HUDEP-2 (cell line): Measurements from ENCODE around the gene ENKD1.
"Not testable (repeated sequence)": the region's sequence is repeated elsewhere in the genome, so short reads cannot be mapped to it uniquely, and the experiment has no call there.

ENCODE experiments used
- DNase-seq, 76 experiments: peaks; one replicate each; lab custom pipeline; 2025; ENCODE audit not compliant: unreplicated experiment in 76 of 76; lab: John Stamatoyannopoulos, UW

Gene ENKD1

DNA sequence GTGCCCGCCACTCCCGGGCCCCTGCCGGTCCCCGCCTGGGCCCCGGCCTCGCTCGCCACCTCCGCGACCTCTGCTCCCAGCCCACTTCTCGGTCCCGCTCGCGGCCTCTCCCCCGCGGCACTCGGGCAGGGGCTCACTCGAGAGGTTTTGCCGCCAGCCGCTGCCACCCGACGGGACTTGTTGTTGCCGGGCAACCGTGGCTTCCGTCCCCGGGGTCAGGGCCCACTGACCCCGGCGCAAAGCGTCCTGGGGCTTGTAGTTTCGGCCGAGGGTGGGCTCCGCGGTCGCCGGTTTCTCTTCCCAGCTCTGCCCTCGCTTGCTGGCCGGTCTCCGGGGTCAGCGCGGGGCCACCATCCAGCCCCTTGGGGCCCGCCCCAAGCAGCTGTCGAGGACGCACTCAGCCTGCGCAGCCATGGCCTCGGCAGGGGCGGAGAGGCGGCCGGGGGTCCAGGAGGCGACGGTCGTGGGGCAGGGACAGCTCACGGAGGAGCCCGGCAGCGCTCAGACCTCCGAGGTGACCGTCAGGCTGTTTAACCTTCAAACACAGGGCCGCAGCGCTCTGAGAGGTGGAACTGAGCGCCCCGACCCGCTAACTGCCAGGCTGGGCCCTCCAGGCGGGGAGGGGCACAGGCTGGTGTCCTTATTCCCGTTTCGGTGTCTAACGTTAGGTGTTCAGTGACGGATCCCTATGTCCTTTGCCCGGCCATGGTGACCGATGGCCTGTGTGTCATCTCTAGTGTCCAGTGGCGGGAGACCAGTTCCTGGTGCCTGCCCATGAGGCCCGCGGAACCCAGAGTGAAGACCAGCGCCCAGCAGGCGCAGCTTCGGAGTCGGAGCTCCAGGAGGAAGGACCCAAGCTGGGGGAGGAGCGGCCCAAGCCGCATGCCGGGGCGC is at the start of gene ENKD1, which contains the start of gene C16orf86:
Gene ENKD1, minus strand, starts transcription at position 192 of the 894 bp plus-strand sequence. CDS start 308 bp downstream, outside the sequence.
Gene C16orf86, plus strand, starts transcription at position 256 of the 894 bp plus-strand sequence. Its CDS starts 157 bp downstream, at position 413.
- peak in 72 of 76 experiments; percentile 20 to 84 (median 68) for DNase-seq

DNA sequence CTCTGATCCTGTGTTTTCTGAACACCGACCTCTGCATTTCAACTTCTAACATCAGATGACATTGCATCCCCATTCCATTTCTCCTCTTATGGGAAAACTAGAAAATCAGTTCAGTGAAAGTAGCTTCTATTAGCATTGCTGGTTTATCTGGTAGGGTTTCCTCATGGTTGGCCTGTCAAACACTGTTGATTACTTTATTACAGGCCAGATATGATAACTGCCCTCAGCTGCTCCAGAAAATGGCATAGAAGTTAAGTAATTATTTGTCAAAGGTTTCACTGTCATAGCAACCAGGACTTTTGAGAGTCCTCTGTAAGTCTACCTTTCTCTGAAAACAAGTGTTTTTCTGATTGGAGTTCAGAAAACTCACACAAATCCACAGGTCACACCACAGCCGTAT is 49.5 kb upstream of the ENKD1 start:
- no peak for DNase-seq

- no peak for DNase-seq
Observed at GRCh38 chr16:67714522-67714921, 48.0 kb upstream of the ENKD1 start.

DNA sequence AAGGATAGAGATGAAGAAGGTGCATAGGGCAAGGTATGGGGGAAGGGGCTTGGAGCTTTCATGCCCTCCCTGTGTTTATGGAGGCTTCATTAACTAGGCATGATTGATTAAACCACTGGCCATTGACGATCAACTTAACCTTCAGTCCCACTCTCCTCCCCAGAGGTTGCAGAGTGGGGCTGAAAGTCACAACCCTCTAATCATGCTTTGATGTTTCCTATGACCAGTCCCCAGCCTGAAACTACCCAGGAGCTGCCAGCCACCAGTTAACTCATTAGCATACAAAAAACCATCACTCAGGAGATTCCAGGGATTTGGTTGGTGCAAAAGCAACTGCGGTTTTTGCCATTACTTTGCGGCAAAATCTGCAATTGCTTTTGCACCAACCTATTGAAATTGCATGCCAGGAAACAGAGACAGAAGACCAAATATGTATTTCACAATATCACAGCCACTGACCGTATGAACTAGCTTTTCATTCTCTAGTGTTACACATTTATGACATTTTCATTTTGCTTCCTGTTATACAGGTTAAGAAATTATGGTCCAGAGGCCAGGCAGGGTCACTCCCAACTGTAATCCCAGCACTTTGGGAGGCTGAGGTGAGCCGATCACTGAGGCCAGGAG is 47.2 kb upstream of the ENKD1 start:
- DNase-seq, result no peak

GRCh38 chr16:67710607-67711006 is 44.1 kb upstream of the ENKD1 start:
- no peak for DNase-seq

- DNase-seq, result no peak
Observed at GRCh38 chr16:67709050-67709449, 42.5 kb upstream of the ENKD1 start.

GRCh38 chr16:67708368-67708771 is 41.8 kb upstream of the ENKD1 start:
- no peak for DNase-seq

GRCh38 chr16:67707790-67708189 is 41.2 kb upstream of the ENKD1 start:
- no peak for DNase-seq

- DNase-seq, result no peak
Observed at GRCh38 chr16:67707210-67707609, 40.7 kb upstream of the ENKD1 start.

DNA sequence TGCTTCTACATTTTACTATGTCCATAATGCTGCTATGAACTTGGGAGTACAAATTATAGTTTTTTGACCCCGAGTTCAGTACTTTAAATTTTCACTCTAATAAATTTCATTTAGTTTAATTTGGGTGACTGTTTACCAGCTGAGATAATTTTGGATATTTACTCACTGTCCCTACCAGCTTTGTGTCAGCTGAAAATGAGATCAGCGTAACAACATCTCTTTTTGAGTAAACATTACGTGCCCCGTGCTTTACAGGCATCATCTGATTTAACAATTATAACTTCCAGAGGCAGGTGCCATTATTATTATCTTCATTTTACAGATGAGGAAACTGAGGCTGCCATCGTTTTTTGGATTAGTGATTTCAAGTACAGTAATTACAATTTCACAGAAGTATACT is 37.6 kb upstream of the ENKD1 start:
- no peak for DNase-seq

GRCh38 chr16:67703626-67704025 is 37.1 kb upstream of the ENKD1 start:
- no peak for DNase-seq

DNA sequence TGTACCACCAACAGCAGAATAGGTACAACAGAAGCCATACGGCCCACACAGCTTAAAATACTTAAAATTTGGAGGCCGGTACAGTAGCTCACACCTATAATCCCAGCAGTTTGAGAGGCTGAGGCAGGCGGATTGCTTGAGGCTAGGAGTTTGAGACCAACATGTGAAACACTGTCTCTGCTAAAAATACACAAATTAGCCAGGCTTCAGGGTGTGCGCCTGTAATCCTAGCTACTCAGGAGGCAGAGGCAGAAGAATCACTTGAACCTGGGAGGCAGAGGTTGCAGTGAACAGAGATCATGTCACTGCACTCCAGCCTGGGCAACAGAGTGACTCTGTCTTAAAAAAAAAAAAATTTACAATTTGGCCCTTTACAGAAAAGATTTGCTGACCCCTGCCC is 35.6 kb upstream of the ENKD1 start:
- DNase-seq, result no peak

GRCh38 chr16:67701420-67701819 is 34.9 kb upstream of the ENKD1 start:
- DNase-seq, result no peak

- no peak for DNase-seq
Observed at GRCh38 chr16:67699265-67699664, 32.7 kb upstream of the ENKD1 start.

DNA sequence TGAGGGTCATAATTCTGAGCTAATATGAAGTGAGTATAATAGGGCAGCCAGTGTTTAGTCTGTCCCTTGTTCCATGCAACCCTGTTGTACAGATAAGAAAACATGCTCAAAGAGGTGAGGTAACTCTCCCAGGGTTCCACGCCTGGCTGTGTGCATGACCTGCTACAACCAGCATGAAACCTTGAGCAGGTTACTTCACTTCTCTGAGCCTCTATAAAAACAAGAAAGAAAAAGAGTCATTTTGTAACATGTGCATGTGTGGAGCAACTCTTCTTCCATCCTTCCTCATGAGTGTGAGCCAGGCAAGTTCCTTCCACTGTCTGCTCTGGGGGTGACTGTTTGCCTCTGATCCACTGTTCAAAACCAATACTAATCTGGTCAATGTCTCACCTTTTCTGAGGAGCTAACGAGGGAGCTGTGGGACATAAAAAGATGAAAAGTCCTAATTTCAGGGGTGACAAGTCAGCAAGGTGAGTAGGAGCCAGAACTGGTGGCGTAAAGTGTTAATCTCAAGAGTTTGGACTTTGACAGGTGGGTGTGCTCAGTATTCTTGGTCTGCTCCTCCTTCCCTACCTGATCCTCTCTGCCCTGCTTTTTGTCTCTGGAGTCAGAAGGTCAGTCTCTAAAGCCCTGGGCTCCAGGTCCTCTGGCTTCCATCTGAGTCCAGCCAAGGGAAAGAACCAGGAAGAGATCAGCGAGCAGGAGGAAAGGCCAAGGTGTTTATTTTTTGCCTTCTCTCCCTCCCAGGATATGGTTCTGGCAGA is 31.1 kb upstream of the ENKD1 start:
- DNase-seq, result no peak

GRCh38 chr16:67694611-67695010 is 28.1 kb upstream of the ENKD1 start:
- DNase-seq, result no peak

DNA sequence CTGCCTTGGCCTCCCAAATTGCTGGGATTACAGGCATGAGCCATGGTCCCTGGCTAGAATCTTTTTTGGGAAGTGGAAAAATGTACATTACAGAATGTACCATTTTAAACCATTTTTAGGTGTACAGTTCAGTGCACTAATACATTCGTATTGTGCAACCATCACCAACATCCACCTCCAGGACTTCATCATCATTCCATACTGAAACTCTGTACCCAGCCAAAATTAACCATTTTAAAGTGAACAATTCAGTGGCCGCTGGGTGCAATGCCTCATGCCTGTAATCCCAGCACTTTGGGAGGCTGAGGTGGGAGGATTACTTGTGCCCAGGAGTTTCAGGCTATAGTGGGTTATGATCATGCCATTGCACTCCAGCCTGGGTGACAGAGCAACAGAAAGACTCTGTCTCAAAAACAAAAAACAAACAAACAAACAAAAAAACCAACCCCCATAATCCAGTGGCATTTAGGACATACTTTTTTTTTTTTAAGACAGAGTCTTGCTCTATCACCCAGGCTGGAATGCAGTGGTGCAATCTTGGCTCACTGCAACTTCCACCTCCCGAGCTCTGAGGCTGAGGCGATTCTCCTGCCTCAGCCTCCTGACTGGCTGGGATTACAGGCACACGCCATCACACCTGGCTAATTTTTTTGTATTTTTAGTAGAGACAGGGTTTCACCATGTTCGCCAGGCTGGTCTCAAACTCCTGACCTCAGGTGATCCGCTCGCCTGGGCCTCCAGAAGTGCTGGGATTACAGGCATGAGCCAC is 27.2 kb upstream of the ENKD1 start:
- DNase-seq, result not testable (repeated sequence)

DNA sequence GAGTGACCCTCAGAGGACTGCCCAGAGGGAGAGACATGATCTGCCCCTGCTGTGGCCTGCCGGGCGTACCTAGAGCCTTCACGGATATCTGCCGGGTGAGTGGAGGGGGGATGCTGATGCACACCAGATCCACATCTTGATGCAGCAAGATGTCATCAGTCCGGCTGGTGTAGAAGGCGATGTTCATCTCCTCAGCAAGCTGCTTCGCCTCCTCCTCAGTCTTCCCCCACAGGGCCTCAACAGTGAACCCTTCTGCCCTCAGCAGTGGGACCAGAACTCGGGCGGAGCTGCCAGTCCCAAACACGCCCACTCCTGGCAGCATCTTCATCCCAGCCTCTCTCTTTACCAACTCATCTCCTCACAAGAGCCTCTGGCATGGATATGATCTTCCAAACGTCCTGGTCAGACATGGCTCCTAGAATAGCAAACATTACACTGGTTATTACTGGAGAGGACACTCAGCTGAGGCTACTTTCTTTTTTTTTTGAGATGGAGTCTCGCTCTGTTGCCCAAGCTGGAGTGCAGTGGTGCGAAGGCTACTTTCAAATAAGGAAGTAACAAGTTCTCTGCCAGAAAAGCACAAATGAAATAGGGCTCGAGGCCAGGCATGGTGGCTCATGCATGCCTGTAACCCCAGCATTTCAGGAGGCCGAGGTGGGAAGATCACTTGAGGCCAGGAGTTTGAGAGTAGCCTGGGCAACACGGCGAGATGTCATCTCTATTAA is 19.0 kb upstream of the ENKD1 start:
- DNase-seq, result no peak

GRCh38 chr16:67683767-67684166 is 17.2 kb upstream of the ENKD1 start:
- no peak for DNase-seq
